ENCODE data around the gene SSBP4.

SSBP4 gene

GRCh38 chr19:18473003-18473705 is 54.0 kb downstream of the SSBP4 start:
- DNase-seq = no peak

GRCh38 chr19:18473706-18474087 is 54.5 kb downstream of the SSBP4 start:
- no peak for DNase-seq

- DNase-seq = no peak
Measured at GRCh38 chr19:18474366-18474887, 55.2 kb downstream of the SSBP4 start.

- DNase-seq = no peak
Measured at GRCh38 chr19:18475004-18475453, 55.8 kb downstream of the SSBP4 start.

GRCh38 chr19:18475762-18476331 is 56.6 kb downstream of the SSBP4 start:
- DNase-seq = no peak

- no peak for DNase-seq
Measured at GRCh38 chr19:18476507-18477041, 57.4 kb downstream of the SSBP4 start.

- DNase-seq = no peak
Measured at GRCh38 chr19:18477042-18477779, 58.0 kb downstream of the SSBP4 start.

- no peak for DNase-seq
Measured at GRCh38 chr19:18477974-18478373, 58.8 kb downstream of the SSBP4 start.

GRCh38 chr19:18478545-18479311 is 59.5 kb downstream of the SSBP4 start:
- no peak for DNase-seq

GRCh38 chr19:18480006-18480691 is 61.0 kb downstream of the SSBP4 start:
- DNase-seq = peak in 1 of 2 experiments; percentile 67

GRCh38 chr19:18481505-18482222 is 62.5 kb downstream of the SSBP4 start:
- no peak for DNase-seq

- DNase-seq = peak in 1 of 2 experiments; percentile 42
Measured at GRCh38 chr19:18483119-18483890, 64.1 kb downstream of the SSBP4 start.
